Dendritic cell treated with granulocyte-macrophage colony-stimulating factor and Interleukin-4, amounts not matched to agents 40 ng/mL and 50 ng/mL, for 4 days (primary cell): Measurements from ENCODE around the gene SLC35D2.
"Not testable (repeated sequence)": the region's sequence is repeated elsewhere in the genome, so short reads cannot be mapped to it uniquely, and the experiment has no call there.

Source experiments
- H3K27ac Mint-ChIP-seq: one replicate; pipeline ENCODE4 v1.8.0; 2022; ENCODE audit warnings: mild to moderate bottlenecking, mixed read lengths
- H3K27me3 Mint-ChIP-seq: one replicate; pipeline ENCODE4 v1.8.0; 2022; ENCODE audit warnings: mild to moderate bottlenecking, mixed read lengths
- H3K36me3 Mint-ChIP-seq: one replicate; pipeline ENCODE4 v1.8.0; 2022; ENCODE audit warnings: low read depth, mixed read lengths
- H3K4me1 Mint-ChIP-seq: one replicate; pipeline ENCODE4 v1.8.0; 2022; ENCODE audit warnings: low read depth, mixed read lengths
- H3K4me3 Mint-ChIP-seq: one replicate; pipeline ENCODE4 v1.8.0; 2022; ENCODE audit warnings: mild to moderate bottlenecking, moderate library complexity, mixed read lengths
- H3K9me3 Mint-ChIP-seq: one replicate; pipeline ENCODE4 v1.8.0; 2022; ENCODE audit warnings: mixed read lengths
- intact Hi-C: fragments of 100-400 bp; cut with micrococcal nuclease; formaldehyde crosslinking; loops from one replicate; pipeline ENCODE4 v1.15.0; 2022

SLC35D2 gene

DNA sequence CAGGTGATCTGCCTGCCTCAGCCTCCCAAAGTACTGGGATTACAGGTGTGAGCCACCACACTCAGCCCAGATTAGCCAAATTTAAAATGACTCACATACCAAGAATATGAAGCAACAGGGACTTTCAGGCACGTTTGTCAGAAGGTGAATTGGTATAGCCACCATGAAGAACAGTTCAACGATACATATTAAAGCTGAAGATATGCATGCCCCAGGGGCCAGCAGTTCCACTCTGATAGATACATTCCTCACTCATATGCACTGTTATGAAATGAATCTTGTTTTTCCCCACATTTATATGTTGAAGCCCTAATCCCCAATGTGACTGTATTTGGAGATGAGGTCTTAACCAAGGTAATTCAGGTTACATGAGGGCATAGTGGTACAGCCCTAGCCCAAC, 22.5 kb downstream of the SLC35D2 start:
- Mint-ChIP-seq H3K9me3 (no peaks in the 10 kb centered on the region), H3K27me3 (no peaks in the 10 kb centered on the region)

GRCh38 chr9:96360523-96360922, 23.0 kb downstream of the SLC35D2 start:
- H3K27me3 Mint-ChIP-seq, H3K9me3 Mint-ChIP-seq, H3K4me1 Mint-ChIP-seq, H3K27ac Mint-ChIP-seq, intact Hi-C loops, H3K4me3 Mint-ChIP-seq: not testable (repeated sequence)
- peaks cover 96% of the 10 kb centered on the region for H3K36me3 Mint-ChIP-seq

More for the DNA sequence above, 22.5 kb downstream of the SLC35D2 start:
- intact Hi-C loops, result no loop called here
- Mint-ChIP-seq H3K4me1 (peaks cover 2% of the 10 kb centered on the region), H3K4me3 (no peak overlapping the region), H3K27ac (no peak overlapping the region), H3K36me3 (peaks cover 93% of the 10 kb centered on the region)

GRCh38 chr9:96350866-96351265, 32.6 kb downstream of the SLC35D2 start:
- intact Hi-C loops, result no loop called here
- no peaks in the 10 kb centered on the region for H3K27me3 Mint-ChIP-seq

DNA sequence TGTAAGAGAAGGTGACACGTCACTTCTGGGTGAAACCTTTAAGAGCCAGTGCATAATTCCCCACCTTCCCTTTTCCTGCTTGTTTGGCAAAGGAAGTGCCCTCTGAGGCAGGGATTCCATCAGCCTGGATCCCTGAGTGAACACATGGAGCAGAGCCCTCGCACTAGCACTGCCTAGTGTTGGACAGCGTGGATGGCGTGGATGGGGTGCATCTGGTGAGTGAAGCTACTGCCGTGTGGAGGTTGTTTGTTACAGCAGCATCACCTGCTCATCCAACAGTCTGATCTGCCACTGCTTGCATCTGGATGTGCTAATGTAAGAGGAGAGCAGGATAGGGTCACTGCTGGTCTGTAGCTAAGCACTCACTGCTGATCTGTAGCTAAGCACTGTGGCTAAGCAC, 35.2 kb downstream of the SLC35D2 start:
- no peak overlapping the region for H3K27ac Mint-ChIP-seq
- peaks cover 39% of the 10 kb centered on the region for H3K36me3 Mint-ChIP-seq
- intact Hi-C loops, result loop anchor here (10.0 kb wide), 1 partner anchor 57 kb away; no protein-coding TSS in a partner anchor
- H3K27me3 Mint-ChIP-seq, result no peaks in the 10 kb centered on the region
- H3K9me3 Mint-ChIP-seq, result peaks cover 10% of the 10 kb centered on the region
- no peak overlapping the region for H3K4me3 Mint-ChIP-seq
- H3K4me1 Mint-ChIP-seq, result peaks cover 27% of the 10 kb centered on the region

More at GRCh38 chr9:96350866-96351265, 32.6 kb downstream of the SLC35D2 start:
- no peak overlapping the region for H3K27ac Mint-ChIP-seq
- H3K4me1 Mint-ChIP-seq, result peaks cover 21% of the 10 kb centered on the region
- peaks cover 54% of the 10 kb centered on the region for H3K36me3 Mint-ChIP-seq
- peaks cover 10% of the 10 kb centered on the region for H3K9me3 Mint-ChIP-seq
- H3K4me3 Mint-ChIP-seq, result no peak overlapping the region

DNA sequence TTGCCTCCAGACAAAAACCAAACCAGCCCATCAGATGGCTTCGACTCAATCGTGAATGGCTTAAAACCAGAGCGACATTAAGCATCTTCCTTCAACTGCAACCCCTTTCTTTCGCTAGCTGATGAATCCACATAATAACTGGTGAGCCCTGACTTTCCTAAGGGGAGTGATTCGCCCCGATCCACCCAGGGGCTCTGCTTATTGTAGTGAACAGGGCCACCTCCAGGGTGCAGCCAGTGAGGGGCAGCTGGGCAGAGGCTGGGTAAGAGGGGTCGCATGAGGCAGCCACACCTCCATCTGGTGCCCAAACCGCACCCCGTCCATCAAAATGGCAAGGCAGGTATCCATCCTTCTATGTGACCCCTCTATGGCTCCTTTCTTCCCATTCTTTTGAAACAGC, 38.0 kb downstream of the SLC35D2 start:
- intact Hi-C loops, result loop anchor here (10.0 kb wide), 1 partner anchor 59 kb away; no protein-coding TSS in a partner anchor
- H3K4me1 Mint-ChIP-seq, result peaks cover 27% of the 10 kb centered on the region
- H3K27ac Mint-ChIP-seq, result peak overlapping the region; percentile 83
- peaks cover 36% of the 10 kb centered on the region for H3K36me3 Mint-ChIP-seq
- no peak overlapping the region for H3K4me3 Mint-ChIP-seq
- H3K9me3 Mint-ChIP-seq, result peaks cover 10% of the 10 kb centered on the region
- no peaks in the 10 kb centered on the region for H3K27me3 Mint-ChIP-seq

DNA sequence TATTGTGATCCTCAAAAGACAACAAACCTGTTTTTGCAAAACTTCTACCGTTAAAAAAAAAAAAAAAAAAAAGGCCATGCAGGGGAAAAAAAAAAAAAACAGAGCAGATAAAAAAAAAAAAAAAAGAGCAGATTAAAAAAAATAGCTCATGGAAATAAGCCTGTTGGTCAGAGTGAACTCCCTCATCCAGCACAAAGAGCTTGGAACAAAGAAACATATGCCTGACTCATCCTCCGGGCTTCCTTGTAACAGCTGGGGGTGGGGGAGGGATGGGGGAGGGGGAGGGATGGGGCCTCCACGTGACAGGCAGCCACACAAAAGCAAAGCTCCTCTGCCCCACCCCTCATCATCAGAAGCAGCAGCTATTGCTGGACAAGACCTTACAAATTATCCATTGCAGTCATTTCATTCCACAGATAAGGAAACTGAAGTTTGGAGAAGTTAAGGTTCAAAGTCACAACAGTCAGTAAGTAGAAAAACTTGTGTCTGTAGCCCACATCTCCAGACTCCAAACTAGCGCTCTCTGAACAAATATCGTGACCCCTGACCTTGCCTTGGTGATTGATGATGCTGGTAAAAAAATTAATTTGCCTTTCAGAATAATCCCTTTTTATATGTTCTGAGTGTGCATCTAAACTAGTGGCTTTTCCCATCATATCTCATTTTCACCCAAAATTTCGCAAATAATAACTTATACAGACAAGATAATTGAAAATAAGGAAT, 38.9 kb downstream of the SLC35D2 start:
- H3K9me3 Mint-ChIP-seq, result peaks cover 10% of the 10 kb centered on the region
- no peaks in the 10 kb centered on the region for H3K27me3 Mint-ChIP-seq
- H3K4me1 Mint-ChIP-seq, result peaks cover 30% of the 10 kb centered on the region
- intact Hi-C loops, result loop anchor here (10.0 kb wide), 1 partner anchor 60 kb away; no protein-coding TSS in a partner anchor
- H3K4me3 Mint-ChIP-seq, result no peak overlapping the region
- H3K36me3 Mint-ChIP-seq, result peaks cover 43% of the 10 kb centered on the region
- H3K27ac Mint-ChIP-seq, result no peak overlapping the region

DNA sequence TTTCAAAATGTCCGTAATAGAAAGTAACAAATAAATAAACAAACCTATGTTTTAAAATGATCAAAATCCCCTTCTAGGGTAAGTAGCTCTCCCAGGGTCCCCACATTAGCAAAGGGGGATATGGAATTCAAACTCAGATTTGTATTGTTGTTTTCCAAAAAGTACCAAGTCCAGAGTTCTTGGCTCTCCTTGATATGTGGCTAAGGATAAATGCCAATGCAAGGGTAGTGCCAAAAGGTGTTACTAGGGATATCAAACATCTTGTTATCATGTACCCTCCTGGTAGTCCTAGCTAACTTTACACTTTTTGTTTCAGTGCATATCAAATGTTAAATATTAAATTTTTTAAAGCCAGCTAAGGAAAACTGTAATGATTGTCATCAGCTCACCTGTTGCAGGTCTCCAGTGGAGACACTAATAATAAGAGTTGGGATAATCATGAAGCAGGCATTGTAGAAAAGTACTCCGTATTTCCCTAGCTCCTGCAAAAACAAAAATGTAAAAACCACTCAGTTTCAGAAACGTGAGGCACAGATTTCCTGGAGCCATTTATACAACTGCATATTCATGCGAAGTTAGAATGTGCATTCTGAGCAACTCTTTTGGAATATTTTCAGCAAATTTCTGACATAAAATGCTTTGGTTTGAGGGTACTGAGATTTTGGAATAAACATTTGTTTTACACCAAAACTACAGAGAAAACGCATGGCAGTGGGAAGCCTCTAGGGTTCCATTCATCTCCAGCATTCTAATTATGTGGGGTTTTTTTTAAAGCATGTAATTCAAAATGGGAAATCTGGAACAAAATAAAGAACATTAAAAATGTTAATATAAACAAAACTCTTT, 39.8 kb downstream of the SLC35D2 start:
- H3K9me3 Mint-ChIP-seq, result peaks cover 6% of the 10 kb centered on the region
- H3K27me3 Mint-ChIP-seq, result no peaks in the 10 kb centered on the region
- peaks cover 30% of the 10 kb centered on the region for H3K4me1 Mint-ChIP-seq
- H3K4me3 Mint-ChIP-seq, result no peak overlapping the region
- peaks cover 34% of the 10 kb centered on the region for H3K36me3 Mint-ChIP-seq
- H3K27ac Mint-ChIP-seq, result no peak overlapping the region
- intact Hi-C loops, result loop anchor here (10.0 kb wide), 1 partner anchor 61 kb away; no protein-coding TSS in a partner anchor

GRCh38 chr9:96342571-96343245, 40.8 kb downstream of the SLC35D2 start:
- intact Hi-C loops, result loop anchor here (10.0 kb wide), 1 partner anchor 62 kb away; no protein-coding TSS in a partner anchor
- Mint-ChIP-seq H3K36me3 (peaks cover 30% of the 10 kb centered on the region), H3K4me3 (no peak overlapping the region), H3K27ac (no peak overlapping the region), H3K27me3 (no peaks in the 10 kb centered on the region), H3K4me1 (peaks cover 30% of the 10 kb centered on the region), H3K9me3 (no peaks in the 10 kb centered on the region)

GRCh38 chr9:96340707-96341106, 42.8 kb downstream of the SLC35D2 start:
- intact Hi-C loops, result loop anchor here (10.0 kb wide), 1 partner anchor 64 kb away; no protein-coding TSS in a partner anchor
- H3K27ac Mint-ChIP-seq, result no peak overlapping the region
- H3K9me3 Mint-ChIP-seq, result no peaks in the 10 kb centered on the region
- H3K4me1 Mint-ChIP-seq, result peaks cover 14% of the 10 kb centered on the region
- peaks cover 37% of the 10 kb centered on the region for H3K36me3 Mint-ChIP-seq
- H3K4me3 Mint-ChIP-seq, result no peak overlapping the region
- no peaks in the 10 kb centered on the region for H3K27me3 Mint-ChIP-seq

DNA sequence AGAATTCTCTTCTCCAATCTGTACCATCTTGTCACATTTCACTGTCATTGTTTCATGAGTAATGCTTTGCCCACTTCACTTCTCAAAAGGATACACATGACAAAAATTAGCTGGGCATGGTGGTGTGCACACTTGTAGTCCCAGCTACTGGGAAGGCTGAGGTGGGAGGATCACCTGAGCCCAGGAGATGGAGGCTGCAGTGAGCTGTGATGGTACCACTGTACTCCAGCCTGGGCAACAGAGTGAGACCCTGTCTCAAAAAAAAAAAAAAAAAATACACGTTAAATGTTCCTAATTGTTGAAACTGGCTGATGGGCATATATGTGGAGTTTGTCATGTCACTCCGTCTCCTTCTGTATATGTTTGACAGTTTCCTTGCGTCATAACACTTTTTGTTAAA, 45.2 kb downstream of the SLC35D2 start:
- intact Hi-C loops, result no loop called here
- H3K27me3 Mint-ChIP-seq, result no peaks in the 10 kb centered on the region
- peaks cover 8% of the 10 kb centered on the region for H3K4me1 Mint-ChIP-seq
- H3K36me3 Mint-ChIP-seq, result peaks cover 57% of the 10 kb centered on the region
- no peak overlapping the region for H3K4me3 Mint-ChIP-seq
- H3K9me3 Mint-ChIP-seq, result no peaks in the 10 kb centered on the region
- H3K27ac Mint-ChIP-seq, result no peak overlapping the region

- H3K4me1 Mint-ChIP-seq, result no peaks in the 10 kb centered on the region
- H3K27ac Mint-ChIP-seq, result no peak overlapping the region
- H3K9me3 Mint-ChIP-seq, result no peaks in the 10 kb centered on the region
- H3K36me3 Mint-ChIP-seq, result peaks cover 60% of the 10 kb centered on the region
- no peak overlapping the region for H3K4me3 Mint-ChIP-seq
- intact Hi-C loops, result no loop called here
- H3K27me3 Mint-ChIP-seq, result no peaks in the 10 kb centered on the region
Measured at GRCh38 chr9:96333958-96334357, 49.6 kb downstream of the SLC35D2 start.

DNA sequence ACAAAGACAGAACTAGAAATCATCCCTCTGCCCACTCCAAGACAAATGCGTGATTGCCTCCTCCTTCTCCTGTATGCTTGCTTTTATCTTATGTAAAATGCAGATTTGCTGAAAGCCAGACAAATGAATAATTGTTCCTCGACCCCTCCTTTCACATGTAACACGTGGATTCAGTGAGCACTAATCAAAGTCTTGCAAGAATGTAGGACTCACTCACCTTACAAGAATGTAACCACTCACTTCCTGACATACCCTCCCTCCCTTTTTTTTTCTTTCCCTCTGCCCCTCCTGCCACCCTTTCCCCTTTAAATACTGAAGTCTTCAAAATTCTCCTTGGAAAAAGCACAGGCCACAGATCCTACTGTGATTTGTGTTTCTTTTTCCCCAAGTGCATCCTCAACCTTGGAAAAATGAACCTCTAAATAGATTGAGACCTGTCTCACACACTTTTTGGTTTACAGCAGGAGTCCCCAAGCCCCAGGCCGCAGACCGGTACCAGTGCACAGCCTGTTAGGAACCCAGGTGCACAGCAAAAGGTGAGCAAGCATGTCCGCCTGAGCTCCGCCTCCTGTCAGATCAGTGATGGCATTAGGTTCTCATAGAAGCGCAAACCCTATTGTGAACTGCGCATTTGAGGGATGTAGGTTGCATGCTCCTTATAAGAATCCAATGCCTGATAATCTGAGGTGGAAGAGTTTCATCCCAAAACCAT, 52.1 kb downstream of the SLC35D2 start:
- Mint-ChIP-seq H3K4me1 (no peaks in the 10 kb centered on the region), H3K36me3 (peaks cover 68% of the 10 kb centered on the region), H3K27me3 (no peaks in the 10 kb centered on the region), H3K27ac (no peak overlapping the region), H3K9me3 (no peaks in the 10 kb centered on the region), H3K4me3 (no peak overlapping the region)
- intact Hi-C loops, result no loop called here

GRCh38 chr9:96327694-96328352, 55.7 kb downstream of the SLC35D2 start:
- H3K36me3 Mint-ChIP-seq, result peaks cover 58% of the 10 kb centered on the region
- no peaks in the 10 kb centered on the region for H3K9me3 Mint-ChIP-seq
- no peaks in the 10 kb centered on the region for H3K27me3 Mint-ChIP-seq
- no peak overlapping the region for H3K27ac Mint-ChIP-seq
- intact Hi-C loops, result loop anchor here (5.0 kb wide), 2 partner anchors 239 to 339 kb away; no protein-coding TSS in a partner anchor
- H3K4me1 Mint-ChIP-seq, result no peaks in the 10 kb centered on the region
- H3K4me3 Mint-ChIP-seq, result no peak overlapping the region
